GM23338 (cell line): ENCODE measurements around the gene TBC1D5. TPM values are rescaled to one million over a fixed set of nuclear protein-coding genes. Genes with fewer than 3 reads are reported as not detected.
A peak's percentile ranks its signal among the peaks of the same experiment; 100 is the strongest.

ENCODE experiments used
- ATAC-seq: fragments of 200-7000 bp; cut with Tn5 transposase; 3 replicates; pipeline ENCODE4 v1.9.1; 2020
- DNase-seq: peaks from one replicate; pipeline ENCODE4 v3.0.0-alpha.2; 2015; ENCODE audit warnings: low spot score
- H2AFZ ChIP-seq: fragments of 200-600 bp; sonication (generic); 2 replicates; pipeline ENCODE4 v1.8.0; 2016; ENCODE audit warnings: antibody characterized with exemption, mild to moderate bottlenecking, moderate library complexity
- H3F3A ChIP-seq: fragments of 200-600 bp; sonication (generic); replicated peaks from 2 replicates; pipeline ENCODE4 v1.8.0; 2017; ENCODE audit warnings: antibody characterized with exemption, mixed run types, low read depth
- H3K27ac ChIP-seq: fragments of 200-600 bp; sonication (generic); 2 replicates; pipeline ENCODE4 v1.6.1; 2016; ENCODE audit warnings: low read depth
- H3K27me3 ChIP-seq: fragments of 200-600 bp; sonication (generic); 2 replicates; pipeline ENCODE4 v1.8.0; 2016; ENCODE audit warnings: mild to moderate bottlenecking, mixed run types, moderate library complexity; ENCODE audit not compliant: insufficient read depth
- H3K36me3 ChIP-seq: fragments of 200-600 bp; sonication (generic); 2 replicates; pipeline ENCODE4 v1.8.0; 2016; ENCODE audit warnings: mild to moderate bottlenecking; ENCODE audit not compliant: insufficient read depth
- H3K4me1 ChIP-seq: fragments of 200-600 bp; sonication (generic); 2 replicates; pipeline ENCODE4 v1.8.0; 2016; ENCODE audit warnings: mild to moderate bottlenecking, moderate library complexity; ENCODE audit not compliant: insufficient read depth
- H3K4me2 ChIP-seq: fragments of 200-600 bp; sonication (generic); 2 replicates; pipeline ENCODE4 v1.7.1; 2017; ENCODE audit warnings: mixed run types
- H3K4me3 ChIP-seq: fragments of 200-600 bp; sonication (generic); 2 replicates; pipeline ENCODE4 v1.6.1; 2016; ENCODE audit warnings: mixed run types
- H3K79me2 ChIP-seq: fragments of 200-600 bp; sonication (generic); replicated peaks from 2 replicates; pipeline ENCODE4 v1.8.0; 2017; ENCODE audit warnings: mild to moderate bottlenecking; ENCODE audit not compliant: insufficient read depth
- H3K9me2 ChIP-seq: fragments of 200-600 bp; sonication (generic); 2 replicates; pipeline ENCODE4 v1.8.0; 2017; ENCODE audit not compliant: insufficient read depth
- H4K20me1 ChIP-seq: fragments of 200-600 bp; sonication (generic); replicated peaks from 2 replicates; pipeline ENCODE4 v1.8.0; 2017; ENCODE audit warnings: mild to moderate bottlenecking; ENCODE audit not compliant: insufficient read depth
- H3K27ac Mint-ChIP-seq: 2 replicates; pipeline ENCODE4 v1.8.0; 2020; ENCODE audit warnings: inconsistent platforms, mild to moderate bottlenecking, moderate library complexity, mixed read lengths
- H3K27me3 Mint-ChIP-seq: 3 replicates; pipeline ENCODE4 v1.8.0; 2022; ENCODE audit warnings: low read depth, mild to moderate bottlenecking, moderate library complexity, mixed read lengths, inconsistent platforms; ENCODE audit not compliant: insufficient read depth, poor library complexity
- H3K36me3 Mint-ChIP-seq: 3 replicates; pipeline ENCODE4 v1.8.0; 2021; ENCODE audit warnings: low read depth, mild to moderate bottlenecking, inconsistent platforms, moderate library complexity, mixed read lengths
- H3K4me1 Mint-ChIP-seq: 3 replicates; pipeline ENCODE4 v1.8.0; 2020; ENCODE audit warnings: mild to moderate bottlenecking, inconsistent platforms, mixed read lengths
- H3K4me3 Mint-ChIP-seq: 3 replicates; pipeline ENCODE4 v1.8.0; 2021; ENCODE audit warnings: moderate library complexity, mild to moderate bottlenecking, inconsistent platforms, mixed read lengths
- H3K9me3 Mint-ChIP-seq: 3 replicates; pipeline ENCODE4 v1.8.0; 2020; ENCODE audit warnings: moderate library complexity, mild to moderate bottlenecking, inconsistent platforms, mixed read lengths
- EZH2phosphoT487 ChIP-seq: fragments of 200-600 bp; sonication (generic); IDR thresholded peaks from one replicate; pipeline ENCODE4 v1.8.1; 2018; ENCODE audit warnings: antibody characterized with exemption; ENCODE audit not compliant: unreplicated experiment
- NANOG ChIP-seq: IDR thresholded peaks from 2 replicates; pipeline ENCODE4 v1.6.1; 2016; ENCODE audit warnings: antibody characterized with exemption, borderline replicate concordance
- POLR2AphosphoS5 ChIP-seq: IDR thresholded peaks from 2 replicates; pipeline ENCODE4 v1.6.1; 2016; ENCODE audit warnings: antibody characterized with exemption, low read depth
- STAT1 ChIP-seq: IDR thresholded peaks from one replicate; pipeline ENCODE4 v1.6.1; 2016; ENCODE audit warnings: antibody characterized with exemption; ENCODE audit not compliant: unreplicated experiment
- ZNF331 ChIP-seq: fragments of 250-450 bp; sonication (Bioruptor Pico); IDR thresholded peaks from 2 replicates; pipeline ENCODE4 v1.5.0; 2020; ENCODE audit warnings: low read depth, mild to moderate bottlenecking, moderate library complexity
- ZNF462 ChIP-seq: fragments of 250-450 bp; sonication (Bioruptor Pico); IDR thresholded peaks from 2 replicates; pipeline ENCODE4 v1.5.0; 2020; ENCODE audit warnings: mild to moderate bottlenecking, moderate library complexity
- polyA plus RNA-seq: library from polyadenylated mRNA; unstranded; fragments of >200 nt; fragmentation: Nextera tagmentation; extraction: Ambion mirVana; gene quantifications from 2 replicates; pipeline ENCODE4 v1.2.1, GENCODE V29; 2016
- total RNA-seq: library from RNA; depleted of rRNA; stranded (reverse); fragments of >200 nt; shearing (Covaris generic); gene quantifications from 2 replicates; pipeline ENCODE4 v1.2.3, GENCODE V29; 2014

Gene TBC1D5
- total and polyA plus RNA-seq, 2 experiments from 2014 or later = 21.8 to 48.1 TPM

DNA sequence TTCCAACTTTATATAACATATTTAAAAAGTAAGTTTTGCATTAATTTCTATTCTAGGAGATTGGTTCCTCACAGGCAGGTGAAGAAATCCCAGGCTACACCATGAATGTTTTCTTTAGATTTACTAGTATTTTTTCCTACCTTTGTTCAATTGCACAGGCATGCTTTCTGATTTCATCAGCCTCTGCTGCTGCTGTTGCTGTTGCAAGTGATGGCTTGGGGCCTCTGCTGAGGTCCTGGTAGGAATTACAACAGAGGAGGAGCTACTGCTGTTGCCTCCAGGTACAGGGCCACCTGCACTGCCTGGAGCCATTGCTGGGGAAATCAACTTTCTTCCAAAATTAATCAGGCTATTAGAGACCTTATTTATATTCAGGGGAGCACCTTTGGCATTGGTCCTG, 504.4 kb downstream of the TBC1D5 start:
- peak; percentile 64 for ATAC-seq
- no peak overlapping the region for H3K4me2 ChIP-seq
- no peaks in the 10 kb centered on the region for H4K20me1 ChIP-seq
- H3K4me1 Mint-ChIP-seq = peaks cover 9% of the 10 kb centered on the region; the same call in 2 of the 3 replicates
- H3K36me3 Mint-ChIP-seq = no peaks in the 10 kb centered on the region
- H3K27ac ChIP-seq = no peak overlapping the region
- no peaks in the 10 kb centered on the region for H3K9me3 Mint-ChIP-seq
- TF ChIP-seq ZNF462 (CRISPR knock-in tag) (0 out of 2 replicates have a peak, but pooled peaks have one; percentile 34), NANOG (no peak), EZH2phosphoT487 (no peak)
- no peaks in the 10 kb centered on the region for H3K79me2 ChIP-seq
- no peaks in the 10 kb centered on the region for H3K27me3 ChIP-seq
- DNase-seq = peak; percentile 37
- no peaks in the 10 kb centered on the region for H3K4me1 ChIP-seq
- no peak overlapping the region for H3K4me3 ChIP-seq
- peaks cover 2% of the 10 kb centered on the region for H3K27me3 Mint-ChIP-seq
- H2AFZ ChIP-seq = no peak overlapping the region
- H3K4me3 Mint-ChIP-seq = no peak overlapping the region
- no peaks in the 10 kb centered on the region for H3K9me2 ChIP-seq
- H3K36me3 ChIP-seq = no peaks in the 10 kb centered on the region
- no peak overlapping the region for H3K27ac Mint-ChIP-seq
- H3F3A ChIP-seq = no peaks in the 10 kb centered on the region

- no peak for ATAC-seq
- H3K36me3 Mint-ChIP-seq = no peaks in the 10 kb centered on the region
- no peak overlapping the region for H3K4me3 Mint-ChIP-seq
- H3K27me3 Mint-ChIP-seq = peaks cover 2% of the 10 kb centered on the region
- H3K9me2 ChIP-seq = no peaks in the 10 kb centered on the region
- H3K4me1 ChIP-seq = no peaks in the 10 kb centered on the region
- no peaks in the 10 kb centered on the region for H3K9me3 Mint-ChIP-seq
- no peak overlapping the region for H3K4me3 ChIP-seq
- H3K36me3 ChIP-seq = no peaks in the 10 kb centered on the region
- no peaks in the 10 kb centered on the region for H3K27me3 ChIP-seq
- no peaks in the 10 kb centered on the region for H4K20me1 ChIP-seq
- no peak overlapping the region for H2AFZ ChIP-seq
- peaks cover 9% of the 10 kb centered on the region; the same call in 2 of the 3 replicates for H3K4me1 Mint-ChIP-seq
- H3K27ac ChIP-seq = no peak overlapping the region
- no peak overlapping the region for H3K4me2 ChIP-seq
- no peaks in the 10 kb centered on the region for H3F3A ChIP-seq
- DNase-seq = no peak
- no peaks in the 10 kb centered on the region for H3K79me2 ChIP-seq
- no peak overlapping the region for H3K27ac Mint-ChIP-seq
- TF ChIP-seq STAT1 (no peak), POLR2AphosphoS5 (no peak), ZNF331 (CRISPR knock-in tag) (no peak), ZNF462 (CRISPR knock-in tag) (no peak)
Measured at GRCh38 chr3:17235310-17235709, 507.1 kb downstream of the TBC1D5 start.
